Coronary artery (tissue), 2 donors: ENCODE results near the gene FBXO21.

Experiments
- DNase-seq: peaks from one replicate; pipeline ENCODE4 v3.0.0-alpha.2; 2017; ENCODE audit warnings: low spot score
- H3K27ac ChIP-seq, 2 donors: fragments of 200-600 bp; sonication (generic); one replicate each; pipeline ENCODE4 v1.5.1; 2016 to 2019
- H3K4me3 ChIP-seq: fragments of 200-600 bp; sonication (generic); 2 replicates; pipeline ENCODE4 v1.5.1; 2016; ENCODE audit warnings: mild to moderate bottlenecking, moderate library complexity
- TF ChIP-seq, protein P1 (sequence below): fragments of 200-600 bp; sonication (generic); IDR thresholded peaks from one replicate; pipeline ENCODE4 v1.5.1; 2019; ENCODE audit warnings: antibody characterized with exemption

Gene FBXO21

GRCh38 chr12:117213295-117213808, 23.1 kb upstream of the FBXO21 start:
- H3K4me3 ChIP-seq: no peak overlapping the region
- DNase-seq: no peak

DNA sequence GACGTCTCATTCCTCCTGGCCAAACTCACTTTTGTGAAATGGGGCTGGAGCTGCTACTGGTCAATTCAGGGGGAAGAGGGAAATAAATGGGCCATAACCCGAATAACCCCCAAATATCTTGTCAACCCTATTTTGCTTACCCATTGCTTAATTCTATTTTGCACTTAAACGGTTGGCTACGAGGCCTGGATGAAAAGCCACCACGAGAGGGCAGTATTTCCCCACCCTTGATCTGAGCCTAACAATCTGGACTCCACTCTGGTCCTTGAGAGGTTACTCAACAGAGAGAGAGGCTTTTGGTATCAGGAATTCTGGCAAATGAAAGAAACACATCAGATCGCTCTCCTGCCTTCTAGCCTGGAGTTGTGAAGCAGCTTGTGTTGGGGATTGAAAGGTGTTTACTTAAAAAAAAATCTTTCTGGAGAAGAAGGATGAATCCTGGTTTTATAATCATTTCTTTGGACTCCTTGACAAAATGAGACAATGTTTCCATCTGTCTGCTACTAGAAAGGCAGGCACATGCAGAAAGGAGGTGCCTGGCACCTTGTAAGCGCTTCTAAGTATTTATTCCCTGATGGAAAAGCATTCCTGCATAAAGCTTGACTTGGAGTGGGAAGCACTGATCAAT, 22.4 kb upstream of the FBXO21 start:
- TF ChIP-seq, protein P1, sequence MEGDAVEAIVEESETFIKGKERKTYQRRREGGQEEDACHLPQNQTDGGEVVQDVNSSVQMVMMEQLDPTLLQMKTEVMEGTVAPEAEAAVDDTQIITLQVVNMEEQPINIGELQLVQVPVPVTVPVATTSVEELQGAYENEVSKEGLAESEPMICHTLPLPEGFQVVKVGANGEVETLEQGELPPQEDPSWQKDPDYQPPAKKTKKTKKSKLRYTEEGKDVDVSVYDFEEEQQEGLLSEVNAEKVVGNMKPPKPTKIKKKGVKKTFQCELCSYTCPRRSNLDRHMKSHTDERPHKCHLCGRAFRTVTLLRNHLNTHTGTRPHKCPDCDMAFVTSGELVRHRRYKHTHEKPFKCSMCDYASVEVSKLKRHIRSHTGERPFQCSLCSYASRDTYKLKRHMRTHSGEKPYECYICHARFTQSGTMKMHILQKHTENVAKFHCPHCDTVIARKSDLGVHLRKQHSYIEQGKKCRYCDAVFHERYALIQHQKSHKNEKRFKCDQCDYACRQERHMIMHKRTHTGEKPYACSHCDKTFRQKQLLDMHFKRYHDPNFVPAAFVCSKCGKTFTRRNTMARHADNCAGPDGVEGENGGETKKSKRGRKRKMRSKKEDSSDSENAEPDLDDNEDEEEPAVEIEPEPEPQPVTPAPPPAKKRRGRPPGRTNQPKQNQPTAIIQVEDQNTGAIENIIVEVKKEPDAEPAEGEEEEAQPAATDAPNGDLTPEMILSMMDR: peak; percentile 87
- no peak for DNase-seq

More at GRCh38 chr12:117213295-117213808, 23.1 kb upstream of the FBXO21 start:
- TF ChIP-seq, protein P1: no peak
- no peak overlapping the region for H3K27ac ChIP-seq

DNA sequence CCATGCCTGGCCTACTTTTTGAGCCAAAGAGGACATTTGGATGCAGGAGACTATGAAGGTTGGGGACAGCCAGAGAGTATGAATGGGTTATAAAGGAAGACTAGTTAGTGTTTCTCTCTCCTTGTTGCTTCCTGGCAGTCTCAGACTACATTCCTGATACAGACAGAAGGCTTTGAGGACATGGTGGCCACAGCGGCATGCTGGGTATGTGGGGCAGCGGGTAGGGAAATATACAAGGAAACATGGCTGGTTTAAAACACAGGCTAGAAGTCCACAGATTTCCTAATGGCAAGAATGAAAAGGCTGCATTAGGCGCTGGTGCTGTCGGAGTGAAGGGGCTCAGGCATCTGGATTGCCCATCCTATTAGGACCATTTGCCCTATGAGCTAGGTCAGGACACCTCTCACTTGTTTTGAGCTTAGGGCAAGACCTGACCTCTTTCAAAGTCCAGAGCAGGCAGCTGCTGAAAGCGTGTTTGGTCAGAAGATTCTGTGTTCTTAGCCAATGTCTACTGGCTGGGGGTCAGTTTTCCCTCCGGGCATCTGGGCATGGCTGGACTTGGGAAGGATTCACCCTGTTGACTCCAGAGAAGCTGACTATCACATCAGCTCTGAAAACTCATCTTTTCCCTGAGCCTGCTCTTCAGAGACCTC, 20.1 kb upstream of the FBXO21 start:
- DNase-seq: no peak
- H3K4me3 ChIP-seq: no peak overlapping the region
- H3K27ac ChIP-seq: no peak overlapping the region
- TF ChIP-seq, protein P1: no peak

More for the DNA sequence above, 22.4 kb upstream of the FBXO21 start:
- H3K4me3 ChIP-seq: no peak overlapping the region
- H3K27ac ChIP-seq: no peak overlapping the region

DNA sequence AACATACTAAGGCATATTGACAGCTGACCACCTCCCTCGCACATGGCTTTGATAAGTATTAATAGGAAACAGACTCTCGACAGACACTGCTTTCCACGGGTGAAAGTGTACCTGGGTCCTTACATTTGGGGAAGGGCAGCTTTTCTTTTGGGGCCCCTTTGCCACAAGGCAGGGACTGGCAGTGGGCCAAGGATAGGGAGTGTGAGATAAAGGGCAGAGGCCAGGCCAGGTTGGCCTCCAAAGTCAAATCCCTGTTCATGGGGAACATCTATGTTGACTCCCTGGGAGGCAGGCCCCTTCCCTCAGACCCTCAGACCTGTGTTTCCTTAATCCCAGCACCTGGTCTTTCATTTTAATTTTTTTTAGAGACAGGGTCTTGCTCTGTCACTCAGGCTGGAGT, 19.4 kb upstream of the FBXO21 start:
- TF ChIP-seq, protein P1: no peak
- DNase-seq: no peak
- H3K4me3 ChIP-seq: no peak overlapping the region

DNA sequence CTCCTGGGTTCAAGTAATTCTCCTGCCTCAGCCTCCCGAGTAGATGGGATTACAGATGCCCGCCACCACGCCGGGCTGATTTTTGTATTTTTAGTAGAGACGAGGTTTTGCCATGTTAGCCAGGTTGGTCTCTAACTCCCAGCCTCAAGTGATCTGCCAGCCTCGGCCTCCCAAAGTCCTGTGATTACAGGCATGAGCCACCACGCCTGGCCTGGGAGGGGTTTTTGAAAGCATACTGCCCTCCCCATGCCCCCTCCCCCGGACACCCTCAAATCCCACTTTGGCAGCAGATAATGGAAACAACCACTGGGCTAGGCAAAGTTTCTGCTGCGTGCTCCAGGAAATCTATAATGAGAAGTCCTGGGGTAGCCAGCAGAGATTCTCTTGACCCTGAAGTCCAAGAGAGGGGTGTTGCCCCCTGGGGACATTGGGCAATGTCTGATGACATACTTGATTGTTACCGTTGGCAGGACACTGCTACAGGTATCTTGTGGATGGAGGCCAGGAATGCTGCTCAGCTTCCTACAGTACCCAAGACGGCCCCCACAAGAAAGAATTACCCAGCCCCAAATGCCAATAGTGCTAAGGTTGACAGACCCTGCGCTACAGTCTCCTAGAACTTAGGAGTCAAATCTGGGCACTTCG, 18.7 kb upstream of the FBXO21 start:
- TF ChIP-seq, protein P1: no peak
- Histone ChIP-seq H3K4me3 (no peak overlapping the region), H3K27ac (no peak overlapping the region)
- DNase-seq: no peak

More for the DNA sequence above, 19.4 kb upstream of the FBXO21 start:
- H3K27ac ChIP-seq: no peak overlapping the region

DNA sequence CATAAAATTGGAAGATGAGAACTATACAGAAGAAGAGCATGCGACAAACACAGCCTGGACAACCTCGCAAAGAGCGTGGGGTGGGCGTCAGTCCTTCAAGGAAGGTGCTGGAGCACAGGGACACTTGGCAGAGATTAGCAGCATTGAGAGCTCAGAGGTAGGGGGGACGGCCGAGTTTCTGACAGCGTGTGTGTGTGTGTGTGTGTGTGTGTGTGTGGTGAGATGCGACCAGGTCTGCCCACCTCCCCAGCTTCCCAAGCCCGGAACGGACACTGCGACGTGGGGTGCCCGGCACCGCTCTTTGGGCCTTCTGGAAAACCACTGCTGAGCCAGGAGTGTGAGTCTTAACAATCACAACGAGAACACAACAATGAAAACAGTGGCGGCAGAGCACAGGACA, 17.9 kb upstream of the FBXO21 start:
- Histone ChIP-seq H3K27ac (no peak overlapping the region), H3K4me3 (no peak overlapping the region)
- TF ChIP-seq, protein P1: no peak
- no peak for DNase-seq
